Measurements from ENCODE around the gene DNAJB11.

GRCh38 chr3:186544281-186544680 is 26.2 kb upstream of the DNAJB11 start, which contains the start of gene CRYGS:
- TF ChIP-seq CTCF (IDR thresholded peaks at IDR 0.05) (no peak), POLR2A (IDR thresholded peaks at IDR 0.05) (no peak), POLR2AphosphoS5 (IDR thresholded peaks at IDR 0.05; ENCODE audit: insufficient read depth in 1 of 2, low read depth in 1 of 2) (no peak)

Measured in vagina (tissue), 2 donors.